Prostate gland (tissue), 2 donors: ENCODE measurements around the gene ELMO1.

Experiments used
- POLR2A ChIP-seq: fragments of 450-650 bp; IDR thresholded peaks from one replicate; pipeline ENCODE4 v1.6.1; 2016; ENCODE audit warnings: antibody characterized with exemption, mild to moderate bottlenecking
- TF ChIP-seq, protein P1 (sequence below), 4 experiments: fragments of 200-600 bp in 2 of 4; fragments of 450-650 bp in 2 of 4; sonication (generic) in 2 of 4; IDR thresholded peaks; 1 replicate in 3 of 4; 2 replicates in 1 of 4; pipeline ENCODE4 v1.5.1; 2016 to 2019; ENCODE audit warnings: antibody characterized with exemption in 4 of 4, mild to moderate bottlenecking in 2 of 4, moderate library complexity in 2 of 4

DNA sequence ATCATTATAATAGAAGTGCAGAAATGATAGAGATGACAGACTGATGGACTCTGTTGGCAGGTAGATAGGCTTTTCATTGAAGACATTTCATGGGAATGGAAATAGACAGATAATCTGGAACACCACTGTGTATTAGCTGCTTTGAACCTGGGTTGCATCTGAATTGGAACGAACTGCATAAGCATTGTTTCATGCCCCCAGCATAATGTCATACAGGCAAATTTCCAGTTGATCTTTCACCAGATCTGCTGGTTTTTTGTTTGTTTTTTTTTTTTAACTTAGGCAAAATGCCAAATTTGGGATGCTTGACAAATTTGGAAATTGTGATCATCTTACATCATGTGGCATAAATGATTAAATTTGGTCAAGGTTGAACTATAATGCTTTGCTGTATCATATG is 552.2 kb downstream of the ELMO1 start:
- TF ChIP-seq, protein P1, sequence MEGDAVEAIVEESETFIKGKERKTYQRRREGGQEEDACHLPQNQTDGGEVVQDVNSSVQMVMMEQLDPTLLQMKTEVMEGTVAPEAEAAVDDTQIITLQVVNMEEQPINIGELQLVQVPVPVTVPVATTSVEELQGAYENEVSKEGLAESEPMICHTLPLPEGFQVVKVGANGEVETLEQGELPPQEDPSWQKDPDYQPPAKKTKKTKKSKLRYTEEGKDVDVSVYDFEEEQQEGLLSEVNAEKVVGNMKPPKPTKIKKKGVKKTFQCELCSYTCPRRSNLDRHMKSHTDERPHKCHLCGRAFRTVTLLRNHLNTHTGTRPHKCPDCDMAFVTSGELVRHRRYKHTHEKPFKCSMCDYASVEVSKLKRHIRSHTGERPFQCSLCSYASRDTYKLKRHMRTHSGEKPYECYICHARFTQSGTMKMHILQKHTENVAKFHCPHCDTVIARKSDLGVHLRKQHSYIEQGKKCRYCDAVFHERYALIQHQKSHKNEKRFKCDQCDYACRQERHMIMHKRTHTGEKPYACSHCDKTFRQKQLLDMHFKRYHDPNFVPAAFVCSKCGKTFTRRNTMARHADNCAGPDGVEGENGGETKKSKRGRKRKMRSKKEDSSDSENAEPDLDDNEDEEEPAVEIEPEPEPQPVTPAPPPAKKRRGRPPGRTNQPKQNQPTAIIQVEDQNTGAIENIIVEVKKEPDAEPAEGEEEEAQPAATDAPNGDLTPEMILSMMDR (IDR thresholded peaks at IDR 0.05) = no peak
- no peak for TF ChIP-seq POLR2A
